OCI-LY3 (cell line): ENCODE results near the gene VTCN1.

Experiments
- CTCF ChIP-seq: fragments of 200-600, 300-600 bp; sonication (generic); IDR thresholded peaks from 2 replicates; pipeline ENCODE4 v1.5.1; 2014; ENCODE audit warnings: antibody characterized with exemption, low read length, low read depth
- EZH2phosphoT487 ChIP-seq: fragments of 200-600 bp; shearing (Covaris generic); IDR thresholded peaks from 2 replicates; pipeline ENCODE4 v1.6.1; 2018; ENCODE audit warnings: antibody characterized with exemption, mixed run types, low read depth

GRCh38 chr1:117241512-117241911 lies 30.8 kb upstream of the VTCN1 start:
- no peak for TF ChIP-seq CTCF
- no peak for TF ChIP-seq EZH2phosphoT487
